Hepatocyte (in vitro differentiated cells): Measurements from ENCODE around the gene BCAP29. TPM values are rescaled to one million over a fixed set of nuclear protein-coding genes. Genes with fewer than 3 reads are reported as not detected.

Source experiments
- DNase-seq: peaks from one replicate; pipeline ENCODE4 v3.0.0-alpha.2; 2016; ENCODE audit warnings: low spot score
- H2AFZ ChIP-seq: fragments of 200-600 bp; sonication (generic); 2 replicates; pipeline ENCODE4 v1.6.0; 2016; ENCODE audit warnings: antibody characterized with exemption, mild to moderate bottlenecking
- H3K27ac ChIP-seq: fragments of 200-600 bp; sonication (generic); 2 replicates; pipeline ENCODE4 v1.5.1; 2016; ENCODE audit warnings: mild to moderate bottlenecking
- H3K27me3 ChIP-seq: fragments of 200-600 bp; sonication (generic); 2 replicates; pipeline ENCODE4 v1.6.1; 2016
- H3K36me3 ChIP-seq: fragments of 200-600 bp; sonication (generic); replicated peaks from 2 replicates; pipeline ENCODE4 v1.5.1; 2016; ENCODE audit warnings: low read depth; ENCODE audit not compliant: insufficient read depth
- H3K4me1 ChIP-seq: fragments of 200-600 bp; sonication (generic); 2 replicates; pipeline ENCODE4 v1.5.1; 2016; ENCODE audit warnings: mild to moderate bottlenecking, moderate library complexity; ENCODE audit not compliant: insufficient read depth
- H3K4me2 ChIP-seq: fragments of 200-600 bp; sonication (generic); 2 replicates; pipeline ENCODE4 v1.6.0; 2016
- H3K4me3 ChIP-seq: fragments of 200-600 bp; sonication (generic); 2 replicates; pipeline ENCODE4 v1.5.1; 2016; ENCODE audit warnings: mild to moderate bottlenecking
- H3K79me2 ChIP-seq: fragments of 200-600 bp; sonication (generic); 2 replicates; pipeline ENCODE4 v1.6.0; 2017; ENCODE audit warnings: mild to moderate bottlenecking
- H3K9me2 ChIP-seq: fragments of 200-600 bp; sonication (generic); replicated peaks from 2 replicates; pipeline ENCODE4 v1.6.0; 2017; ENCODE audit warnings: mild to moderate bottlenecking; ENCODE audit not compliant: insufficient read depth
- H3K9me3 ChIP-seq: fragments of 200-600 bp; sonication (generic); 2 replicates; pipeline ENCODE4 v1.5.1; 2016; ENCODE audit warnings: low read depth, mild to moderate bottlenecking
- H4K20me1 ChIP-seq: fragments of 200-600 bp; sonication (generic); 2 replicates; pipeline ENCODE4 v1.6.0; 2016; ENCODE audit warnings: mild to moderate bottlenecking; ENCODE audit not compliant: insufficient read depth, poor library complexity, severe bottlenecking
- EZH2 ChIP-seq: fragments of 200-600 bp; sonication (generic); IDR thresholded peaks from 2 replicates; pipeline ENCODE4 v1.6.1; 2016; ENCODE audit warnings: antibody characterized with exemption, mild to moderate bottlenecking, borderline replicate concordance
- EZH2phosphoT487 ChIP-seq: fragments of 200-600 bp; sonication (generic); IDR thresholded peaks from one replicate; pipeline ENCODE4 v1.6.1; 2018; ENCODE audit warnings: antibody characterized with exemption, mild to moderate bottlenecking, low read depth, moderate library complexity; ENCODE audit not compliant: unreplicated experiment, severe bottlenecking
- WGBS: methylation state at CpG from one replicate; pipeline ENCODE4 v1.1.6; 2016; ENCODE audit warnings: low lambda C conversion rate; ENCODE audit errors: missing lambda C conversion rate; 5-methylcytosine and 5-hydroxymethylcytosine counted together
- polyA plus RNA-seq: library from polyadenylated mRNA; unstranded; fragments of >200 nt; fragmentation: Nextera tagmentation; extraction: Ambion mirVana; gene quantifications from 2 replicates; pipeline ENCODE4 v1.2.1, GENCODE V29; 2016
- total RNA-seq: library from RNA; depleted of rRNA; stranded (reverse); fragments of >200 nt; gene quantifications from 2 replicates; pipeline ENCODE4 v1.2.3, GENCODE V29; 2014
- TF ChIP-seq, protein P1 (sequence below): fragments of 200-600 bp; sonication (generic); IDR thresholded peaks from 2 replicates; pipeline ENCODE4 v1.5.1; 2016; ENCODE audit warnings: antibody characterized with exemption, mild to moderate bottlenecking; ENCODE audit not compliant: poor library complexity

Gene BCAP29
- total and polyA plus RNA-seq, 2 experiments from 2014 or later: 35.1 to 76.6 TPM

GRCh38 chr7:107614425-107614824, 34.4 kb downstream of the BCAP29 start:
- H2AFZ ChIP-seq: no peak overlapping the region
- peaks cover 4% of the 10 kb centered on the region for H3K4me1 ChIP-seq
- H3K36me3 ChIP-seq: no peaks in the 10 kb centered on the region
- no peak overlapping the region for H3K4me3 ChIP-seq
- no peaks in the 10 kb centered on the region for H4K20me1 ChIP-seq
- no peak for TF ChIP-seq EZH2
- TF ChIP-seq, protein P1, sequence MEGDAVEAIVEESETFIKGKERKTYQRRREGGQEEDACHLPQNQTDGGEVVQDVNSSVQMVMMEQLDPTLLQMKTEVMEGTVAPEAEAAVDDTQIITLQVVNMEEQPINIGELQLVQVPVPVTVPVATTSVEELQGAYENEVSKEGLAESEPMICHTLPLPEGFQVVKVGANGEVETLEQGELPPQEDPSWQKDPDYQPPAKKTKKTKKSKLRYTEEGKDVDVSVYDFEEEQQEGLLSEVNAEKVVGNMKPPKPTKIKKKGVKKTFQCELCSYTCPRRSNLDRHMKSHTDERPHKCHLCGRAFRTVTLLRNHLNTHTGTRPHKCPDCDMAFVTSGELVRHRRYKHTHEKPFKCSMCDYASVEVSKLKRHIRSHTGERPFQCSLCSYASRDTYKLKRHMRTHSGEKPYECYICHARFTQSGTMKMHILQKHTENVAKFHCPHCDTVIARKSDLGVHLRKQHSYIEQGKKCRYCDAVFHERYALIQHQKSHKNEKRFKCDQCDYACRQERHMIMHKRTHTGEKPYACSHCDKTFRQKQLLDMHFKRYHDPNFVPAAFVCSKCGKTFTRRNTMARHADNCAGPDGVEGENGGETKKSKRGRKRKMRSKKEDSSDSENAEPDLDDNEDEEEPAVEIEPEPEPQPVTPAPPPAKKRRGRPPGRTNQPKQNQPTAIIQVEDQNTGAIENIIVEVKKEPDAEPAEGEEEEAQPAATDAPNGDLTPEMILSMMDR: no peak
- no peak for TF ChIP-seq EZH2phosphoT487
- no peak for DNase-seq
- no peak overlapping the region for H3K27ac ChIP-seq
- no peaks in the 10 kb centered on the region for H3K9me2 ChIP-seq
- no peak overlapping the region for H3K4me2 ChIP-seq
- H3K9me3 ChIP-seq: no peaks in the 10 kb centered on the region
- no peaks in the 10 kb centered on the region for H3K27me3 ChIP-seq
- H3K79me2 ChIP-seq: no peaks in the 10 kb centered on the region

- Histone ChIP-seq H4K20me1 (no peaks in the 10 kb centered on the region), H3K36me3 (no peaks in the 10 kb centered on the region), H3K27me3 (no peaks in the 10 kb centered on the region), H2AFZ (no peak overlapping the region), H3K9me3 (no peaks in the 10 kb centered on the region), H3K79me2 (no peaks in the 10 kb centered on the region), H3K4me3 (no peak overlapping the region), H3K27ac (no peak overlapping the region), H3K9me2 (no peaks in the 10 kb centered on the region), H3K4me2 (no peak overlapping the region), H3K4me1 (peaks cover 4% of the 10 kb centered on the region)
- TF ChIP-seq EZH2phosphoT487 (no peak), EZH2 (no peak)
- TF ChIP-seq, protein P1: no peak
- WGBS: 96% methylated on average over 4 of the region's 4 CpGs
- DNase-seq: no peak
Observed at GRCh38 chr7:107615910-107616680, 36.0 kb downstream of the BCAP29 start.

- Histone ChIP-seq H2AFZ (no peak overlapping the region), H3K79me2 (no peaks in the 10 kb centered on the region), H3K27ac (no peak overlapping the region), H3K36me3 (no peaks in the 10 kb centered on the region), H3K9me2 (no peaks in the 10 kb centered on the region), H3K4me2 (no peak overlapping the region), H3K4me1 (no peaks in the 10 kb centered on the region), H3K27me3 (no peaks in the 10 kb centered on the region), H3K4me3 (no peak overlapping the region), H3K9me3 (no peaks in the 10 kb centered on the region), H4K20me1 (no peaks in the 10 kb centered on the region)
- WGBS: 81% methylated on average over 1 of the region's 1 CpG
- DNase-seq: peak; percentile 18
- TF ChIP-seq EZH2: no peak
- TF ChIP-seq, protein P1: no peak
- TF ChIP-seq EZH2phosphoT487: no peak
Observed at GRCh38 chr7:107622429-107622828, 42.4 kb downstream of the BCAP29 start.
